MM.1S (cell line): ENCODE data around the gene LRRC15.
A peak's percentile ranks its signal among the peaks of the same experiment; 100 is the strongest.

Experiments
- EZH2phosphoT487 ChIP-seq: fragments of 300-600 bp; sonication (generic); IDR thresholded peaks from 2 replicates; pipeline ENCODE4 v1.6.1; 2018; ENCODE audit warnings: antibody characterized with exemption, low read length
- TF ChIP-seq, protein P1 (sequence below): fragments of 300-600 bp; sonication (generic); IDR thresholded peaks from 2 replicates; pipeline ENCODE4 v1.5.1; 2016; ENCODE audit warnings: antibody characterized with exemption, low read length, mixed read lengths

DNA sequence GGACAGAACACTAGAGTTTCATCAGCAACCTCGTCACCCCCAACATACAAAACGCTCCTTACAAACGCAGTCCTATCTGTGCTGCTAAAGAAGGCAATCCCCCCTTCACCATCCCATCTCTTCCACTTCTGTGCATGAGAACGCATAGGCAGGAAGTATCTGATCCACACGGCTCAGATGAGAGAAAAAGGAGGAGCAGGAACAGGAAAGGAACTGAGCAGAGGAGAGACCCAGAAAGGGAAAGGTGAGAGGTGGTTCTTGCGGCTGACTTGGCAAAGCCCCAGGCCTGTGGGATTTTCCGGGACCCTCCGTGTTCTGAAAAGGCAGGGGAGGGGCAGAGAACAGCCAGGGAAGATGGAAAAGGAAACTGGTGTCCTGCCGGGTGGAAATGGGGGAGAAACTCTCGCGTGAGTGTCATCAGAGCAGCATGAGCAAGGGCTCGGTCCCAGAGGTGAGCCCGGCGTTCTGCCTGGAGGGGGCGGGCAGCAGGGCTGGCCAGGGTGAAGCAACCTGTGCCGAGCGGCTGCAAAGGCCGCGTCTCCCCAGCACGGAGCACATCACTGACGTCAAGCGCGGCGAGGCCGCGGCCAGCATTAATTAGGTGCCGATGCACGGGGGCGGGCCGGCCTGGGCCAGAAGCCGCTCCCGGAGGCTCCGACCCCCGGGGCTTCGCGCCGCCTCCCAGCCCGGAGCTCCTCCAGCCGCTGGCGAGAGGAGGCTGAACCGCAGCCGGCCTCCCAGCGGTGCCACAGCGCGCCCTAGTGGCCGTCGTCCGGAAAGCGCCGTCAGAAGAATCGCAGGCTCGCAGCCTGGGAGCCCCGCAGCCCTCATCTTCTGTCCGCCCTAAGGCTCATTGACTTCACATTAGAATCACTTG is 54.2 kb downstream of the LRRC15 start:
- TF ChIP-seq EZH2phosphoT487: no peak
- TF ChIP-seq, protein P1, sequence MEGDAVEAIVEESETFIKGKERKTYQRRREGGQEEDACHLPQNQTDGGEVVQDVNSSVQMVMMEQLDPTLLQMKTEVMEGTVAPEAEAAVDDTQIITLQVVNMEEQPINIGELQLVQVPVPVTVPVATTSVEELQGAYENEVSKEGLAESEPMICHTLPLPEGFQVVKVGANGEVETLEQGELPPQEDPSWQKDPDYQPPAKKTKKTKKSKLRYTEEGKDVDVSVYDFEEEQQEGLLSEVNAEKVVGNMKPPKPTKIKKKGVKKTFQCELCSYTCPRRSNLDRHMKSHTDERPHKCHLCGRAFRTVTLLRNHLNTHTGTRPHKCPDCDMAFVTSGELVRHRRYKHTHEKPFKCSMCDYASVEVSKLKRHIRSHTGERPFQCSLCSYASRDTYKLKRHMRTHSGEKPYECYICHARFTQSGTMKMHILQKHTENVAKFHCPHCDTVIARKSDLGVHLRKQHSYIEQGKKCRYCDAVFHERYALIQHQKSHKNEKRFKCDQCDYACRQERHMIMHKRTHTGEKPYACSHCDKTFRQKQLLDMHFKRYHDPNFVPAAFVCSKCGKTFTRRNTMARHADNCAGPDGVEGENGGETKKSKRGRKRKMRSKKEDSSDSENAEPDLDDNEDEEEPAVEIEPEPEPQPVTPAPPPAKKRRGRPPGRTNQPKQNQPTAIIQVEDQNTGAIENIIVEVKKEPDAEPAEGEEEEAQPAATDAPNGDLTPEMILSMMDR: peak; percentile 96
